ENCODE results near the gene TMEM196.
"Not testable (repeated sequence)": the region's sequence is repeated elsewhere in the genome, so short reads cannot be mapped to it uniquely, and the experiment has no call there.

TMEM196 gene

DNA sequence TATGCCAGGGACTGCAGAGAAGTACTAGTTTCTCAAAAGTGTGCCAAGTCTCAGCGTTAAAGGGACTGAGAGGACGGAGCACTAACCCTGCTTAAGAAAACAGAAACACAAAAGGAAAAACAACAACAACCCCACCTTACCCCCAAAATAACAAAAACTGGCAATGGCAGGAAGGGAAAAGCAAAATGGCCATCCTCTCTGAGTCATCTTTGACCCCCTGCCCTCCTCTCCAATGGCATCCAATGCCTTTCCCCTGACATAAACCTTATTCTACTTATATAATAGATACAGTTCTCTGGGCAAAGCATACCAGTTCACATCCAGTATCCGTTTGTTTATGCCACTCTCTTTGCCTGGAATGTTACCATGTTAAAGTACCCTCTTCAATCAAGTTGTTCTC is 66.2 kb downstream of the TMEM196 start:
- no peak for DNase-seq (ENCODE audit: low spot score)

DNA sequence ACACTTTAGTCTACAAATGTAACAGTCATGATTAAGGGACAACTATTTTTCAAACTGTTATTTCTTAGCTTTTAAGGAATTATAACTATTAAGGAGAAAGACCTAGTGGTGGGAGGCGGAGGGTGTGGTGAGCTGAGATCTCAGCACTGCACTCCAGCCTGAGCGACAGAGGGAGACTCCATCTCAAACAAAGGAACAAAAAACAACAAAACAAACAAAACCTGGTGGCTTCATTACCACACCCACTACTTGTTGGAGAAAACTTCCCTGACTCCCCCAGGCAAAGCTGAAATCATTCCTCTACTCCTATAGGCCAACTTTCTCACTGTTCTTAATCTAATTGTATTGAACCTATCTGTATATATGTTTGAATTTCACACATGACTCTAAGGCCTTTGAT is 67.8 kb downstream of the TMEM196 start:
- no peak for DNase-seq (ENCODE audit: low spot score)

DNA sequence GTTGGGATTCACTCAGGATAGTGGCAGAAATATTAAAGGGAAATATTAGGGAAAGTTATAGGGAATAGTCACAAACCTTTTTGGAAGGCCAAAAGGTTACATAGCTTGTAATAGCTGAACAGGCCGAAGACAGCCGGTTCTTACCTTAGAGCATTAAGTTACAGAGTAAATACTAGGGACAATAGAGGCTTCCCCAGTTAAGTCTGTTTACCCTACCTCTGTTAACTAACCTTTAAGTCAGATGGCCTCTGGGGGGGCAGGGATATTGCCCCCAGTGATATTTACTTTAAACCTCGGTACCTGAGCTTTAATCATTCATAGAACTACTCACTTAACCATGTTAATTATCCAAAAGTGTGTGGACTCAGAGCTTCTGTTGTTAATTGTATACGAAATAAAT is 71.9 kb downstream of the TMEM196 start:
- no peak for DNase-seq (ENCODE audit: low spot score)

DNA sequence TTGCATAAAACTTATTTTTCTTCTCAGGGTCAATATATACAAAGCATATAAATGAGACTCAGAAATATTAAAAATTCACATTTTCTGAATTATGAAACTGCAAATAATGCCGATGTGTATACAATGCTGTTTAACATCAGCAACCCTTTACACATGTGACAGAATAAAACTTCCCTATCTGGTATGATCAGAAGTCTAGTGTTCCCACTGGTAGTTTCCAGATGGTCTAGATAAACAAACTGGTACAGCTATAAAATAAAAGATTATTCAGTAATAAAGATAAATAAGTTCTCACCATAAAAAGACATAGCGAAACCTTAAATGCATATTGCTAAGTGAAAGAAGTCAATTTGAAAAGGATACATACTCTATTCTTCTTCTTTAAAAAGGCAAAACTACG is 72.5 kb downstream of the TMEM196 start:
- DNase-seq (ENCODE audit: low spot score): no peak

DNA sequence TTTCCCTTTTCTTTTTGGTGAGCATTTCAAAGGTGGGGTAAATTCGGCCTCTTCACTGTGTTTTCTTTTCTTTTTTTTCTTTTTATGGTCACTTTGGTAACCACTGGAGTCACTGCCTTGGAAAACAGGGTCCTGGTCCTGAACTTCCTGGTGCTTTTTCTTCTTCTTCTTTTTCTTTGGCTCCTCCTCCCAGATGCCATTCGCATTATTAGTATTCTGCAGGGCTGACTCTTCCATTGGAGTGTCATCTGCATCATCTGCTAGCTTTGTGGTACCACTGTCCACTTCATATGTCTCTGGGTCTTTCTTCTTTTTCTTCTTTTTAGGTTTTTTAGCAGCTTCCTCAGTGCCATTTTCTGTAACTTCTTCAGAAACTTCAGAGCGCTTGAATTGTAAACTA is 75.1 kb downstream of the TMEM196 start:
- DNase-seq (ENCODE audit: low spot score): no peak

DNA sequence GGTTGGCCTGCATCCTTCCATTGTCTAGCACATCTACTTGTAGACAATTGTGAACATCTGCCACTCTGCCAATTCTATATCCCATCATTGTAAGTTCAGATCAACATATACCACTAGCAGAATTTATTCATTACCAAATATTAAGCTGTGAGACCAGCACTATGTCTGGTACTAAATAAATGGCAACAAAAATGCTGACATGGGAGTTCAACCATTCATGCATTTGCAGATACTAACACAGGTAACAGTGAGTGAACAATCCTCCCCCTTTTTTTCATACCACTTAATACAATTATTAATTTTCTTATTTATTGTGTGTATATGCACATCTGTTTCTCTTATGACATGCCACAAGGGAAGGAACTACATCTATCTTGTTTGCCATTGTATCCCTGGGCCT is 76.5 kb downstream of the TMEM196 start:
- DNase-seq (ENCODE audit: low spot score): no peak

- DNase-seq (ENCODE audit: low spot score): no peak
Measured at GRCh38 chr7:19692111-19692828, 81.1 kb downstream of the TMEM196 start.

DNA sequence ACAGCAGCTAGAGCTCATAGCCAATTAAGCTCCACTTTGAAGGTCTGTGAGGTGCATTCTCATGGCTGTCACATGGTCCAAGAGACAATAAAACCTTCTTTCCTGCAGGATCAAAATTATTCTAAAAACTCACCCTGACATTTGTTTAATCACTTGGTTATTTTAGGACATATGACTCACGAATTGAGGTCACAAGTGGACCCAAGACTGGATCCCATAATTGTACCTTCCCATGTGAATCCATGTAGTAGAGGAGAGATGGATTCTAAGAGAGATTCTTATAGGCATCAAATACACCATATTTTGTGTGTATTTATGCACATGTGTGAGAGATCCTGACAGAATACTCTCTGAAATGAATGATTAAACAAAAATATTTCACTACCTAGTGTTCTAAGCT is 82.7 kb downstream of the TMEM196 start:
- no peak for DNase-seq (ENCODE audit: low spot score)

- not testable (repeated sequence) for DNase-seq (ENCODE audit: low spot score)
Measured at GRCh38 chr7:19689130-19689529, 84.3 kb downstream of the TMEM196 start.

DNA sequence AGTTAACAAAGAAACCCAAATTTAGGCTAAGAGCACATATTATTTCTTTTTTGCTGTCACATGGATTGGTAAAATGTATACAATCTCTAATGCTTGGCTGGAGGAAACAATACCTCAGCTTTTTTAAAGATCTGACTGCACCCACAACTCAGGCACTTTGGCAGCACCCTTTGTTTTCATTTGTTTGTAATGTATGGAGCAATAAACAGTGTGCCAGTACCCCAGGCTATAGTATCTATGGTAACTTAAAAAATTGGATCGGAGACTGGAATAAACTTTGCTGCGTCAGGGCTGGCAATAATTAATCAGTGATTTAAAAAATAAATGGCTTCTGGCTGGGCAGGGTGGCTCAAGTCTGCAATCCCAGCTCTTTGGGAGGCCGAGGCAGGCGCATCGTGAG is 91.8 kb downstream of the TMEM196 start:
- DNase-seq (ENCODE audit: low spot score): no peak

- no peak for DNase-seq (ENCODE audit: low spot score)
Measured at GRCh38 chr7:19677180-19677579, 96.2 kb downstream of the TMEM196 start.

GRCh38 chr7:19675816-19676215 is 97.6 kb downstream of the TMEM196 start:
- no peak for DNase-seq (ENCODE audit: low spot score)

DNA sequence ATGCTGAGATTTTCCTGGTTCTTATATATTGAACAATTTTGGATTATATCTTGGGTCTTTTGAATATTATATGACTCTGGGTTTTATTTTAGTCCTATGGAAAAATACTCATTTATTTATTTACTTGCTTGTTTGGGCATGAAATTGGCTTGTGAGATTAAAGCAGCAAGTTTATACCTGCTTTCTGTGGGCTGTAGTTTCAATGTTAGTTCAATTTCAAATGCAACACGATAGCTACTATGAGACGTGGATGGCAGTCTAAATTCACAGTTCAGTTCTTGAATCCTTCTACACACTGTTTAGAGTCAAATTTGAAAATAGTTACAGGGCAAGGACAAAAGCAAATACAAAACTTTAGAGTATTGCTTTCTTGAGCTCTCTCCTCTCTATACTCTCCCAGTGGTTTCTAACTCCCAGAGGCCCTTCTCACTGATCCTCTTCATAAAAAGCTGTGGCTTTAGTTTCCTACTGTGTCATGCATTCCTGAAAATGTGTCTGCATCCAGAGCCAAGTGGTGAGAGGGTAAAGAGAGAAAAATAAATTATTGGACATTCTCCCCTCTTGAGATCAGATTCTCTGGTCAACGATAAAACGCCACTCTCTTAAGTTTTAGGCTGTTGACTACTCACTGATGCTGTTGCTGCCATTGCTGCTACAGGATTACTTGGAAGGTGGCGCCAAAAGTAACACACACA is 99.0 kb downstream of the TMEM196 start:
- no peak for DNase-seq (ENCODE audit: low spot score)

DNA sequence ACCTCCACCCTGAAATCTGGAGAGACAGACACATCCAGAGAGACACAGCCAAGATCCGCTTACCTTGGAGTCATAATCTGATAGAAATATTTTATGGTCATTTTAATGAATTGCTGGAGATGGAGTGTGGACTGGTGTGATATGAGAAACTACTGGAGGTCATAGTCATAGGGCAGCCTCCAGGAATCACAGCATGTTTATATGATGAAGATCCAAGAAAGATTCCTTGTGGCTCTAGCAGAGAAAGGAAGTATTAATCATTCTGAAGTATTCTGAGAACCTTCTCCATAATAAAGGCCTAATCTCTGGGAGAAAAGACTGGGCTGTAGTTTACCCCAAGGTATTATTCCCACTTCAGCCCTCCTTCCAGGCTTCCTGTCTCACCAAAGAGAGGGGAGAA is 102.6 kb downstream of the TMEM196 start:
- no peak for DNase-seq (ENCODE audit: low spot score)

Small RNA genes lying within 50 kb of the gene (small RNA-seq; reads per million reads assigned to genes)
- gene MIR3146: 0 to 0.03 reads per million in 2 experiments

All from SK-N-DZ (cell line).